Mucosa of stomach (tissue), 1 donor: ENCODE measurements around the gene ZNF892.
"Not testable (repeated sequence)": the region's sequence is repeated elsewhere in the genome, so short reads cannot be mapped to it uniquely, and the experiment has no call there.

Experiments
- H3K27me3 ChIP-seq: one replicate; pipeline ENCODE4 v1.7.0; 2013; ENCODE audit warnings: mild to moderate bottlenecking, low read length; ENCODE audit not compliant: control insufficient read depth, insufficient read depth
- H3K36me3 ChIP-seq: one replicate; pipeline ENCODE4 v1.7.0; 2013; ENCODE audit warnings: low read length; ENCODE audit not compliant: control insufficient read depth, insufficient read depth
- H3K4me1 ChIP-seq: one replicate; pipeline ENCODE4 v1.7.0; 2013; ENCODE audit warnings: mild to moderate bottlenecking, low read length; ENCODE audit not compliant: control insufficient read depth, insufficient read depth
- H3K4me3 ChIP-seq: one replicate; pipeline ENCODE4 v1.7.0; 2013; ENCODE audit warnings: low read length
- H3K9ac ChIP-seq: one replicate; pipeline ENCODE4 v1.7.0; 2013; ENCODE audit warnings: mild to moderate bottlenecking, low read length, moderate library complexity
- H3K9me3 ChIP-seq: one replicate; pipeline ENCODE4 v1.7.0; 2013; ENCODE audit warnings: mild to moderate bottlenecking, low read length, moderate library complexity; ENCODE audit not compliant: control insufficient read depth
- donor health status: Pancreatic carcinoma.

The ZNF892 gene

DNA sequence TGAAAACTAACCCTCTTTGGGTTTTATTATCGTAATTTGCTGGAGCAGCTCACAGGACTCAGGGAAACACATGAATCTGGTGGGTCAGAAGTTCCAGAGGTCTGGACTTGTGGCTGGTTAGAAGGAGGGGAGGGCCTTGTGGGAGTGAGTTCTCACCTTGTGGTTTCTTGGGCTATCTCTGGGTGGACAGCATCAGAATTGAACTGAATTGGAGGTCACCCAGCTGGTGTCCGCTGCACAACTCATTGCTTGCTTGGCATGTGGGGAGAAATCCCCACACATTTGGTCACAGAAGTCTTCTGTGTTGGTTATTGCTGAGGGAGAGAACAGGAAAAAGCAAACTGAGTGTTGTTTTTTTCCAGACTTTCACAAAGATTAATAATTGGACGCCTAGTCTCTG lies 27.5 kb downstream of the ZNF892 start:
- no peaks in the 10 kb centered on the region for H3K9me3 ChIP-seq
- no peaks in the 10 kb centered on the region for H3K4me1 ChIP-seq

DNA sequence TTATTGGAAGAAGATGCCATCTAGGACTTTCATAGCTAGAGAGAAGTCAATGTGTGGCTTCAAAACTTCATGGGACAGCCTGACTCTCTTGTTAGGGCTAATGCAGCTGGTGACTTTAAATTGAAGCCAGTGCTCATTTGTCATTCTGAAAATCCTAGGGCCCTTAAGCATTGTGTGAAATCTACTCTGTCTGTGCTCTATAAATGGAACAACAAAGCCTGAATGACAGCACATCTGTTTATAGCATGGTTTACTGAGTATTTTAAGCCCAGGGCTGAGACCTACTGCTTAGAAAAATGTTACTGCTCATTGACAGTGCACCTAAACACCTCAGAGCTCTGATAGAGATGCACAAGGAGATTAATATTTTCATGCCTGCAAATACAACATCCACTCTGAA lies 30.8 kb downstream of the ZNF892 start:
- no peaks in the 10 kb centered on the region for H3K9me3 ChIP-seq
- H3K36me3 ChIP-seq = no peaks in the 10 kb centered on the region
- no peaks in the 10 kb centered on the region for H3K27me3 ChIP-seq
- no peak overlapping the region for H3K9ac ChIP-seq
- H3K4me1 ChIP-seq = no peaks in the 10 kb centered on the region
- no peak overlapping the region for H3K4me3 ChIP-seq

More for the DNA sequence above, 27.5 kb downstream of the ZNF892 start:
- Histone ChIP-seq H3K27me3 (no peaks in the 10 kb centered on the region), H3K36me3 (no peaks in the 10 kb centered on the region), H3K4me3 (no peak overlapping the region), H3K9ac (no peak overlapping the region)

DNA sequence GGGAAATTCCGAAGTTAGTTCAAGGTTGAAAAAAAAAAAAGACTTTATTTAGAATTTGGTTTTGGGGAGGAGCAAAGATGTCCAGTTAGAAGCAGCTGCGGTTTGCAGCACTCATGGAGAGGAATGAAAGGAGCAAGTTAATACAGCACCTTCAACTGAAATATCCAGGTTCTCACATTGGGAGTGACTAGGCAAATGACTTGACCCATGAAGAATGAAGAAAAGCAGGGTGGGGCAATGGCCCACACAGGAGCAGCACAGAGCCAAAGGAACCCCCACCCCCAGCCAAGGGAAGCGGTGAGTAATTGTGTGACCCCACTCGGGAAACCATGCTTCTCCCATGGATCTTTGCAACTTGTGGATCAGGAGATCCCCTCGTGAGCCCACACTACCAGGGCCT lies 32.8 kb downstream of the ZNF892 start:
- Histone ChIP-seq H3K27me3 (no peaks in the 10 kb centered on the region), H3K9me3 (no peaks in the 10 kb centered on the region), H3K4me1 (no peaks in the 10 kb centered on the region), H3K4me3 (no peak overlapping the region), H3K36me3 (no peaks in the 10 kb centered on the region), H3K9ac (no peak overlapping the region)

DNA sequence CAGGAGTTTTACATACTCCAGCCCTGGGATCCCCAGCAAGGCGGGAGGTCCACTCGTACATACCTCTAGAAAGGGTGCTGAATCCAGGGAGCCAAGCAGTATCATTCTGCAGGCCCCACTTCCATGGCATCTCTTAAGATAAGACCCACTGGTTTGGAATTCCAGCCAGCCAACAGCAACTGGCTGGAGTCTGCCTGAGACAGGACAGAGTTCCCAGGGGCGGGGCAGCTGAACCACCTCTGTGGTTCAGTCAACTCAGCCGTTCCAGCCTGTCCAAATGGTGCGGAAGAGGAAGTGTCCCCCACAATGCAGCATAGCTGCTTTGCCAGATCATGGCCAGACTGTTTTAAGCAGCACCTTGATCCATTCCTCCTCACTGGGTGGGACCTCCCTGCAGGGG lies 33.2 kb downstream of the ZNF892 start:
- no peaks in the 10 kb centered on the region for H3K36me3 ChIP-seq
- no peaks in the 10 kb centered on the region for H3K4me1 ChIP-seq
- H3K27me3 ChIP-seq = no peaks in the 10 kb centered on the region
- H3K9me3 ChIP-seq = no peaks in the 10 kb centered on the region
- H3K4me3 ChIP-seq = no peak overlapping the region
- H3K9ac ChIP-seq = no peak overlapping the region

DNA sequence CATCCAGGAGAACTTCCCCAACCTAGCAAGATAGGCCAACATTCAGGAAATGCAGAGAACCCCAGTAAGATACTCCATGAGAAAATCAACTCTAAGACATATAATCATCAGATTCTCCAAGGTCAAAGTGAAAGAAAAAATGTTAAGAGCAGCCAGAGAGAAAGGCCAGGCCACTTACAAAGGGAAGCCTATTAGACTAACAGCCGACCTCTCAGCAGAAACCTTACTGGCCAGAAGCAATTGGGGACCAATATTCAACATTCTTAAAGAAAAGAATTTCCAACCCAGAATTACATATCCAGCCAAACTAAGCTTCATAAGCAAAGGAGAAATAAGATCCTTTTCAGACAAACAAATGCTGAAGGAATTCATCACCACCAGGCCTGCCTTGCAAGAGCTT lies 34.8 kb downstream of the ZNF892 start:
- not testable (repeated sequence) for H3K9ac ChIP-seq, H3K4me3 ChIP-seq, H3K9me3 ChIP-seq, H3K27me3 ChIP-seq, H3K36me3 ChIP-seq, H3K4me1 ChIP-seq
